Ascending aorta (tissue), 2 donors: ENCODE measurements around the gene ESRRA. TPM values are rescaled to one million over a fixed set of nuclear protein-coding genes. Genes with fewer than 3 reads are reported as not detected.
A peak's percentile ranks its signal among the peaks of the same experiment; 100 is the strongest.

Source experiments
- DNase-seq, 2 donors: peaks; one replicate each; pipeline ENCODE4 v3.0.0-alpha.2; 2019; ENCODE audit warnings: low spot score in 2 of 2
- H3K27ac ChIP-seq, 2 donors: fragments of 200-600 bp; sonication (generic); one replicate each; pipeline ENCODE4 v1.5.1; 2016 to 2017; ENCODE audit warnings: mild to moderate bottlenecking in 1 of 2
- H3K27me3 ChIP-seq: fragments of 200-600 bp; sonication (generic); one replicate; pipeline ENCODE4 v1.5.1; 2017
- H3K36me3 ChIP-seq, 2 donors: fragments of 200-600 bp; sonication (generic); one replicate each; pipeline ENCODE4 v1.5.1; 2016
- H3K4me1 ChIP-seq, 2 donors: fragments of 200-600 bp; sonication (generic); one replicate each; pipeline ENCODE4 v1.5.1; 2016 to 2017; ENCODE audit warnings: mild to moderate bottlenecking in 1 of 2
- H3K4me3 ChIP-seq, 2 donors: fragments of 200-600 bp; sonication (generic); one replicate each; pipeline ENCODE4 v1.5.1; 2016 to 2017; ENCODE audit warnings: mild to moderate bottlenecking in 1 of 2
- H3K9me3 ChIP-seq, 2 donors: fragments of 200-600 bp; sonication (generic); one replicate each; pipeline ENCODE4 v1.5.1; 2016
- CTCF ChIP-seq, 3 experiments: fragments of 200-600 bp in 2 of 3; fragments of 450-650 bp in 1 of 3; sonication (generic) in 2 of 3; IDR thresholded peaks; one replicate each; pipeline ENCODE4 v1.5.1; 2016 to 2019; ENCODE audit warnings: antibody characterized with exemption in 3 of 3, mild to moderate bottlenecking in 1 of 3, moderate library complexity in 1 of 3
- intact Hi-C: fragments of 100-400 bp; cut with DNase I; formaldehyde crosslinking; loops from one replicate; pipeline ENCODE4 v1.15.1; 2023
- total RNA-seq: library from RNA; depleted of rRNA; stranded (reverse); fragments of >200 nt; gene quantifications from one replicate; pipeline ENCODE4 v1.1.0, GENCODE V29; 2016

Gene ESRRA
- total RNA-seq, 1 donor from 2014 or later, result 53.4 TPM

GRCh38 chr11:64316672-64317324 is 11.5 kb downstream of the ESRRA start:
- H3K4me3 ChIP-seq, result peak overlapping the region; percentile 75 to 93
- peaks cover 7 to 10% of the 10 kb centered on the region in 2 donors for H3K4me1 ChIP-seq
- no peak for TF ChIP-seq CTCF (IDR thresholded peaks at IDR 0.05)
- no peaks in the 10 kb centered on the region for H3K9me3 ChIP-seq
- peak overlapping the region; percentile 95 to 99 for H3K27ac ChIP-seq
- intact Hi-C loops, result loop anchor here (1.0 kb wide), 2 partner anchors 11 to 46 kb away; partner anchors contain the start of gene ESRRA
- DNase-seq, result no peak
- peaks cover 15 to 30% of the 10 kb centered on the region in 2 donors for H3K36me3 ChIP-seq
- H3K27me3 ChIP-seq, result no peaks in the 10 kb centered on the region

- Histone ChIP-seq H3K36me3 (peaks cover 16 to 34% of the 10 kb centered on the region in 2 donors), H3K4me1 (peaks cover 7 to 10% of the 10 kb centered on the region in 2 donors), H3K9me3 (no peaks in the 10 kb centered on the region), H3K4me3 (peak within 1 kb of the TSS; percentile 75 to 93), H3K27me3 (no peaks in the 10 kb centered on the region), H3K27ac (peak within 1 kb of the TSS; percentile 95 to 99)
- TF ChIP-seq CTCF (IDR thresholded peaks at IDR 0.05), result no peak
- intact Hi-C loops, result loop anchor here (1.0 kb wide), 2 partner anchors 12 to 47 kb away; partner anchors contain the start of gene ESRRA
- peak; percentile 94 to 99 for DNase-seq
Measured at GRCh38 chr11:64317325-64317960, 12.1 kb downstream of the ESRRA start, which contains the start of gene TRMT112. TSS of gene TRMT112 (minus strand) at chr11:64317559. CDS start at chr11:64317526, 33 bp downstream.

- TF ChIP-seq CTCF (IDR thresholded peaks at IDR 0.05), result peak in 2 of 3 experiments; percentile 36 to 47
- intact Hi-C loops, result loop anchor here (1.0 kb wide), 3 partner anchors 13 to 48 kb away; partner anchors contain the start of gene ESRRA
- Histone ChIP-seq H3K36me3 (peaks cover 19 to 36% of the 10 kb centered on the region in 2 donors), H3K4me3 (peak within 1 kb of the TSS; percentile 75 to 93), H3K27ac (peak within 1 kb of the TSS; percentile 95 to 99), H3K9me3 (no peaks in the 10 kb centered on the region), H3K4me1 (peaks cover 7 to 10% of the 10 kb centered on the region in 2 donors), H3K27me3 (no peaks in the 10 kb centered on the region)
- DNase-seq, result peak; percentile 89 to 98
Measured at GRCh38 chr11:64317961-64318765, 12.8 kb downstream of the ESRRA start, which contains the start of gene PRDX5. TSS of gene PRDX5 (plus strand) at chr11:64318121. CDS start at chr11:64318216, 95 bp downstream.

- Histone ChIP-seq H3K4me3 (peak overlapping the region; percentile 75 to 93), H3K27me3 (no peaks in the 10 kb centered on the region), H3K9me3 (no peaks in the 10 kb centered on the region), H3K36me3 (peaks cover 19 to 36% of the 10 kb centered on the region in 2 donors), H3K4me1 (peaks cover 7 to 10% of the 10 kb centered on the region in 2 donors), H3K27ac (peak overlapping the region; percentile 95 to 99)
- no peak for TF ChIP-seq CTCF (IDR thresholded peaks at IDR 0.05)
- peak in 1 of 2 donors; percentile 63 for DNase-seq
- intact Hi-C loops, result loop anchor here (1.0 kb wide), 1 partner anchor 36 kb away; no protein-coding TSS in a partner anchor
Measured at GRCh38 chr11:64318766-64319761, 13.7 kb downstream of the ESRRA start.
